GM21423 (cell line): ENCODE results near the gene RMND5A.
"Not testable (repeated sequence)": the region's sequence is repeated elsewhere in the genome, so short reads cannot be mapped to it uniquely, and the experiment has no call there.

Source experiments
- ATAC-seq: cut with Tn5 transposase; IDR thresholded peaks from one replicate; pipeline ENCODE4 v1.9.1; 2021; ENCODE audit warnings: mild to moderate bottlenecking, moderate library complexity; ENCODE audit not compliant: unreplicated experiment

The RMND5A gene

DNA sequence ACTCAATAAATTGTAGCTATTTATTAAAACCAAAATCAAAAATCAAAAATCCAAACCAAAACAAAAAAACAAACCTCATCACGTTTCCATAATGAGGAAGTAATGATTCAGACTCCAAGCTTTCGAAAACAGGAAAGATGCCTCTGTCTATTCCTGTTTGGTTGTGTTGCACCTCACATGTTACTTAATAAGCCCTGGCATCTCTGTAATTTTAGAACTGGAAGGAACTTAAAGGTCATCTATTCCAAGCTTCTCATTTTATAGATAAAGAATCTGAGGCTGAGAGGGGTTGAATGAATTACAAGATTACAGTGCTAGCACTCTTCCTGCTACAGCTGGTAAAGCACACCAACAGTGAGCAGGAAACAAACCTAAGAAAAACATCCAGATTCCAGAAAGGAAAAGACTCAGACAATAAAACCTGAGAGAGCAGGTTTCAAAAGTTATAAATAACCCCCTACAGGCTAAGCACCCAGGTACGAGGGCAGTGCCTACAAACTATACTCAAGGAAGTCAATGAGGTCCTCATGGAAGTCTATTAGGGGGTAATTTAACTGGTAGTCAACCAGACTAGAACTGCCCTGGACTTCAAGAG lies 5.4 kb upstream of the RMND5A start:
- ATAC-seq, result not testable (repeated sequence)

DNA sequence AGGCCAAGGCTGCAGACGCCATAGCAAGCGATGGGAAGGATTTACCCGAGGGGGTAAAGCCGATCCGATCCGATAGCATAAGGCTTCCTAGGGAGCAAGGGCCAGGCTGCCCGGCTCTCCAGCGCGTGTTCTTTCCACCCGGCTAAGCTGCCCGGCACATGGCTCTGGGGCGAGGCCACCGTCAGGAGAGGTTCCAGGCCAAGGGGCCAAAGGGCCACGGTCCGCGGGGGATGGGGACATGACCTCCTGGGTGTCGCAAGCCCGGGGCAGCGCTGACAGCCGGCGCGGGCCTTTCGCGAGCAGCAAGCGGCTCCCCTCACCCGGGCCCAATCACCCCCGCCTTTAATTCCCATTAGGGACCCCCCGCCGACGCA lies 841 bp upstream of the RMND5A start:
- not testable (repeated sequence) for ATAC-seq

DNA sequence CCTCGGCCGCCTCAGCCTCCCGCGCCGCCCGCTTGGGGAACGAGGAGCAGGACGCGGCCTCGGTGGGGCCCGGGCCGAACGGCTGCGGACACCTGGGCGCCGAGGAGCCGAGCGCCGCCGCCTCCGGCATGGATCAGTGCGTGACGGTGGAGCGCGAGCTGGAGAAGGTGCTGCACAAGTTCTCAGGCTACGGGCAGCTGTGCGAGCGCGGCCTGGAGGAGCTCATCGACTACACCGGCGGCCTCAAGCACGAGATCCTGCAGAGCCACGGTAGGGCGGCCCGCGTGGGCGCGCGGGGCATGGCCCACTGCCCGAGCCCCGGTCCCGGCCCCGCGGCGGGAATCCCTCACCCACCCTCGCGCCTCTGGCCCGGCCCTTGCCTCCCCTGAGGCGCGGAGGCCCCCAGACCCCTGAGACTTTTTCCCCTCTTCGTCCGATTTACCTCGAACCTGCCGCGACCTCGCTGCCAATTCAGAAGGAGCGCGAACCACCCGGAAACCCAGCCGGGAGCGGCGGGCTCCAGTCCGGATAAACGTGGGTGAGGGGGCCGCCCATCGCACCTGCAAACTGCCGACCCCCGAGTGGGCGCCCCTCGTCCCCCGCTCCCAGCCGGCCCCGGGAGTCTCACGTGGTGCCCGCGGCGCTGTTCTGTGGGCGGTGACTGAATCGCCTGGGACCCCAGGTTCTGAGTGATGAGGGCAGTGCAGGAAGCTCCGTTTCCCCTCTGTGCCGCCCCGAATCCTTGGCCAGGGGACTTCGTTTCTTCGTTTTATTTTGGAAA lies 639 bp downstream of the RMND5A start:
- peak; percentile 22 for ATAC-seq

DNA sequence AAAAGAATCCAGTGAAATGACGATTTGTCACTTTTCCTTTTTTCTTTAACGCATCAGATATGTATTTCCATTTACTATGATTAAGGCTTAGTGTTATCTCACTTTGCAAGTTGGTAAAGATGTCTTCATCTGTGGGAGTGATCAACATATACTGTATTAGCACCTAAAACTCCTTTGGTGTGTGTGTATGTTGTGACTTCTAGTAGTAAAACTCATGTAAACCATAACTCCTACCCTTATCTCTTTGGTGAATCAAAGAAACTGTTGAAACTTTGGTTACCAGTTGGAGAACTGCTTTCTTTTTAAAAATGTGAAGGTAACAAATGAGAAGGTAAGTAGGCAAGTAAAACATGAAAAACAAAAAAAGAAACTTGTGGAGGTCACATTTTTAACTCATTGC lies 5.6 kb downstream of the RMND5A start:
- ATAC-seq, result not testable (repeated sequence)

DNA sequence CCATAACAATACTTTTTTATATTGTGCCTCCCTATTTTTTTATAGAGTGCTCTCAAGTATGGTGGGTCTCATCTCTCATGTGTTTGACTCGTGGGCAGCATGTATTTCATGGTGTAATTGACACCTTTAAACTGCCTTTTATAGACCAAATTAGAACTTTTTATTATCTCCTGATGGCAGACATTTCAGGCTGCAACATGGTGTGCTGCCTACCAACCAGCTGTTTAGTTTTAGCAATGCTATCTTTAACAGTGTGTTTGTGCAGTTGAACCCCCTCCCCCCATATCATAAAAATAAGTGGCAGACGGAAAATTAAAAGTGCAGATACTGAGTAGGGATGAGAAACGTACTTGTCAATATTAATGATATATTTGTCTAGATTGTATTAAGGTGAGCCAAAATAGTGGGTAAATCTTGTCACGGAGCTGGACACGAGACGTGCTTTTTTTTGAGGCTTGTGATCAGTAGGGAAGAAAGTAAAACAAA lies 12.0 kb downstream of the RMND5A start:
- ATAC-seq, result not testable (repeated sequence)

DNA sequence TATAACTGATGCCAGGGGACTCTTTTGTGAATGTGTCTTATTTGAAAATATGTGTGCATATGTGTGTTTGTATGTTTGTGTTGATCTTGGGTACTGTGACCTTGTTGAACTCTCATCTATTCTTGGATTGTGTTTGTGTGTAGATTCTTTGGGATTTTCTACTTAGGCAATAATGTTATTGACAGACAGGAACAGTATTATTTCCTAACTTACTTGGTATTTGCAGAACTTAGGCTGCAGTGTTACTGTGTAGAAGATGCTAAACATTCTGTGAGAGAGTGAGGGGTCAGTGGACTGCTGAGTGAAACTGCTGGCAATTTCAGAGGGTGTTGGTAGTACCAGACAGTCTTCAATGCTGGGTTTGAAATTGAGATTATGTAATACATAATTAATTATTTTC lies 12.7 kb downstream of the RMND5A start:
- ATAC-seq, result not testable (repeated sequence)

DNA sequence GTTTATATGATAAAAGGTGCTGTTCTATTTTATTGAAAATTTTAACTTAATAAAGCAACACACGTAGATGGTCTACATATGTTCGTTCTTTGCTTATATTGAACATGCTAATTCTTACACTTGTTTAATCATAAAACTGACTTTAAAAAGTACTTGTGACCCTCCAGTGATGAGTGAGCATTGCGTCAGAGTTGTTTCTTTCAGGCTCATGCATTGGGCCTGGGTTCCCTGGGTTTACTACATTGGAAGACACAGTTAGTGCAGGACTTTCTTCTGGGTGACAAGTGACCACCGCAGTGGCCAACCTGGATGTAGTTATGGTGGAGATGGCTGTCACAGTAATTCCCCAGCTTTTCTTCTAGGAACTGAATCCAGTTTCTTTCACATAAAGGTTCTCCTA lies 13.4 kb downstream of the RMND5A start:
- not testable (repeated sequence) for ATAC-seq

DNA sequence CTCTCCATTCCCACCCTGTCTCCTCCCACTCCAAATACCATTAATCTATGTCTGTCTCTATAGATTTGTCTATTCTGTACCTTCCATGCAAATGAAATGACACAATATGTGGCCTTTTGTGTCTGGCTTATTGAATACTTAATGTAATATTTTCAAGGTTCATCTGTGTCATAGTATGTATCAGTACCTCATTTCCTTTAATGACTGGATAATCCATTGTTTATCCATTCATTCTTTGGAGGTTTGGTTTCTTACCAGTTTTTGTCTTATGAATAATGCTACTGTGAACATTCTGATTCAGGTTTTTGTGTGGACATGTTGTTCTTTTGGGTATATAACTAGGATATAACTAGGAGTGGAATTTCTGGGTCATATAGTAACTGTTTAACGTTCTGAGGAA lies 14.8 kb downstream of the RMND5A start:
- ATAC-seq, result not testable (repeated sequence)

DNA sequence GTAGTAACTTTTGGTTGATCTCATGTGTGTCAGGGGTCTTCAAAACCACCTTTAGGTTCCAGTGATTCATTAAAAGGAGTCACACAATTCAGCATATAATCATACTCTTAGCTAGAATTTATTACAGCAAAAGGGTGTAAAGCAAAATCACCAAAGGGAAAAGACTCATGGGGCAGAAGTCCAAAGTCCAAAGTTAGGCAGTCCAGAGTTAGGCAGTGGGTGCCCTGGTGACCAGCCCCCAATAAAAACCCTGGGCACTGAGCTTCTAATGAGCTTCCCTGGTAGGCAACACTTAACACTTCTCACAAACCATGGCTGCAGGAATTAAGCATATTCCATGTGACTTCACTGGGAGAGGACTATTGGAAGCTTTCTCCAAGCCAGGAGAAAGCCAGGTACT lies 19.4 kb downstream of the RMND5A start:
- ATAC-seq, result not testable (repeated sequence)

DNA sequence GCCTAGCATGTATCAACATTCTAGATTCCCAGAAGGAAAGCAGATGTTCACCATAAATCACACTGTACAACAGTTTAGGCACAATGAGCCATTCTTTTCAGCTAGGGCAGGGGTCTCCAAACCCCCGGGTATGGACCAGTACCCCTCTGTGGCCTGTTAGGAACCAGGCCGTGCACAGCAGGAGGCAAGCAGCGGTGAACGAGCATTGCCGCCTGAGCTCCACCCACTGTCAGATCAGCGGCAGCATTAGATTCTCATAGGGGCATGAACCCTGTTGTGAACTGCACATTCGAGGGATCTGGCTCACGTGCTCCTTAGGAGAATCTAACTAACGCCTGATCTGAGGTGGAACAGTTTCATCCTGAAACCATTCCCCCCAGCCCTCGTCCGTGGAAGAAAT lies 19.8 kb downstream of the RMND5A start:
- not testable (repeated sequence) for ATAC-seq

DNA sequence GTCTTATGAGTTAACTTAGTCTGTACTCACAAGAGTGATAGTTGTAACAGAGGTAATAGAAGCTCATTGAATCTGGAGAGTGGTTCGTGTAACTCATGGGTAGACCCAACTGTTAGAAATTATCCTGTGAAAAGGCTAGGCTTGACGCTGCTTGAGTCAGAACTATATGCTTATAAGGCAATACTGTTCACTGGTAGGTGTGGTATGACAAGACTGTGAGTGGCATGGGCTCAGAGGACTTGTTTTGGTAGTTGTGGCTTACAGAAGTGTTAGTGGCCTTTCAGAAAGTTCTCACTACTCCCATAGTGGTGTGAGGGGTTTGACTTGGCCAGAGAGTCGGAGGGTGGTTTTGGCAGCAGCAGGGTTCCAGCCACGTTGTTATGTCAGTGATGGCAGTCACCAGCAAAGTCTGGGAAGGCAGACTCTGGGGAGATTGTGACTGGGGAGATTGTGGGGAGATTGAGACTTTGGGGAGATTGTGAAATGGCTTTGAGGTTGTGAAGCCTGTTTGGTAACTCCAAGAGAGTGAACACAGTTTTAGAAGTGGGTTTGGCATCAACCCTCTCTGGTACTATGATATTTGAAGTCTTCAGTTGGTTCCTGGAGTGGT lies 21.9 kb downstream of the RMND5A start:
- ATAC-seq, result not testable (repeated sequence)

DNA sequence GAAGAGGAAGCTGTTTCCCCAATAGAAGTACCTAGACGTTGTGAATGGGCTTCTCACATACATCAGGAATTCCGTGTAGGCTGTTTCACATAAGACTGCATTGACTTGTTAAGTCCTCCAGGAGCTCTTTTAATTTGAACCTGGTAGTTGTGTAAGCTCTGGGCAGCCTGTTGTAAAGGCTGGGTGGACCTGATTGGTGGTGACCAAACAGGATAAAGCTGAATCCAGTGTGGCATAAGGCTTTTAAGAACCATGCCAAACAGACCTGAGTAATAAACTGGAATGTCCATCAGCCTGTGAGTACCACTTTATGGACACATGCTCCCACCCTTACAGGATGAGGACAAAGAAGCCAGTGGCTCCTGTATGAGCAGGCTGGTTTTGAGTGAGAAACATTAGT lies 24.1 kb downstream of the RMND5A start:
- no peak for ATAC-seq

DNA sequence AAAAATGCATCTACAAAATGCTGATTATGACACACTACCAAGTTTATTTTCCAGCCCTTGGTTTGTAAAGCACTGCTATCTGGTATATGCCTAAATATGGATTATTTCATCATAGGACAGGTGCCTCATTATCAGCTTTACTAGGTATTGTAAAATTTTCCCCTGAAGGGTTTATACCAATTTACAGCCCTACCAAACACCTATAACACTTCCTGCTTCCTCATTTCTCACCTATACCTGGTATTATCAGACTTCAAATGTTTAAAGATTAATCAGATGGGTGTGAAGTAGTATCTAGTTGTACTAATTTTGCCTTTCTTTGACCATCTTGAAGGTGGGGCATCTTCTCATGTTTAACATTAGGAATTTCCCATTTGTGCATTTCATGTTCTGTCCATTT lies 26.8 kb downstream of the RMND5A start:
- ATAC-seq, result no peak

DNA sequence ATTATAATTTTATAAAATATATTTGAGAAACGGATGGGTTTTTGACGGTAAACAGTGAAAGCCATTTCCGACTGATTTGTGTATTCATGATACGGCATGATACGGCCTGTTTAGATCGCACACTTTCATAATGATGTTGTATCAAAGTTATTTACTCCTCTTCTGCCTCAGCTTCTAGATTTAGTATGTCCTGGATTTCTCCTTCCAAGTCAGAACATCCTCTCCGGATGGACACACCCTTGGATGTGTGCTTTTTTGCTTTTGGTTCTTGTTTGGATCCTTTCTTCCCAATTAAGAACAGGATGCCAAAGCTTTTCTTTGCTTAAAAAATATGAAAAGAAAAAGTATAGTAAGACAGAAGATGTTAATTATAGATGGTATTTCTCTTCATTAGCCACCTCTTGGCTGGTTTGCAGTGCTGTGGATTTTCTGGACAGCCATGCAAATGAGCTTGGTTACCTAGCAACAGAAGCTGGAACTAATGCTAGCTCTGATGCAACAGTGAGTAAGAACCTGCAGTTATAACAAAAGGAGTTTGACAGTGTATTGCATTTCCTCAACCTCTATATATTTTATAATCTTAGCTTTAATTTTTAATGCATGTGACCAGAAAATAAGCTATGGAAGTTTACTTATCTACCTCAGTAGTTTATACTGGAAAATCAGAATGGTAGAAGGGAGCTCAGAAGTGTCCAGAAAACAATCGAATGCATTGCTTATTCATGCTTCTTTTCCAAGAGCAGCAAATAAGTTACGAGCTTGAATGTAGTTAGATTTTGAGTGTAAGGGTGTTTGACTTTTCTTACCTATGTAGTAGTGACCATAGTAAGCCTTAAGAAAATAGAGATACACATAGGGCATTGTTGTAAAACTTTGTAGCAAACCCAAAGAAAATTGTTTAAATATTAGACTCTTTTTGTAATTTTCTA lies 27.9 kb downstream of the RMND5A start:
- peak; percentile 63 for ATAC-seq

DNA sequence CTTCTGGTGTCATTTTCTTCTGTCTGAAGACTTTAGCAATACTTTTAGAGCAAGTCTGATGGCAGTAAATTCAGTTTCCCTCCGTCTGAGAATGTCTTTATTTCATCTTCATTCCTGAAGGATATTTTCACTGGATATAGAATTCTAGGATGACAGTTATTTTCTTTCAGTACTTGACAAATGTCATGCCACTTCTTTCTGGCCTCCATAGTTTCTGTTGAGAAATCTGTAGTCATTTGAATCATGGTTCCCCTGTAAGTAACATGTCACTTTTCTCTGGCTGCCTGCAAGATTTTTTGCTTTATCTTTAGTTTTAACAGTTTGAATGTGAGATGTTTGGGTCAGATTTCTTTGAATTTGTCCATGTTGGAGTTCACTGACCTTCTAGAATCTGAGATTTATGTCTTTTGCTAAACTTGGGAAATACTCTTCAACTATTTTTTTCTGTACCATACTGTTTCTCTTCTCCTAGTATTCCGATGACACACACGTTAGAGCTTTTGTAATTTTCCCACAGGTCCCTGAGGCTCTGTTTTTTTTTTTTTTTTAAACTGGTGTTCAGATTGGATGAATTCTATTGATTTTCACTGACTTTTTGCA lies 30.2 kb downstream of the RMND5A start:
- no peak for ATAC-seq

DNA sequence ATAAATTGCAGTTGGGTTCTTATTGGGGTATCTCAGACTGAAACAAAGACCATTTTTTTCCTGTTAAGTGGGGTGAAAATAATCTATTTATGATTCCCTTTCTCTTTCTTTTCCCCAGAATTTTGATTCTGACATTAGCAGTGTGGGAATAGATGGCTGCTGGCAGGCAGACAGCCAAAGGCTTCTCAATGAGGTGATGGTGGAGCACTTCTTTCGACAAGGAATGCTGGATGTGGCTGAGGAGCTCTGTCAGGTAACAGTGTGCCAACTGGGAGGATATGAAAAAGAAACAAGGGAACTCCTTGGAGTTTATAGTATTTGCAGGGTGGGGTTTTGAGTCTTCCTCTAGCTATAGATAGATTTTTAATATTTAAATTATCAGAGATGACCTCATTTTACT lies 31.7 kb downstream of the RMND5A start:
- ATAC-seq, result no peak

DNA sequence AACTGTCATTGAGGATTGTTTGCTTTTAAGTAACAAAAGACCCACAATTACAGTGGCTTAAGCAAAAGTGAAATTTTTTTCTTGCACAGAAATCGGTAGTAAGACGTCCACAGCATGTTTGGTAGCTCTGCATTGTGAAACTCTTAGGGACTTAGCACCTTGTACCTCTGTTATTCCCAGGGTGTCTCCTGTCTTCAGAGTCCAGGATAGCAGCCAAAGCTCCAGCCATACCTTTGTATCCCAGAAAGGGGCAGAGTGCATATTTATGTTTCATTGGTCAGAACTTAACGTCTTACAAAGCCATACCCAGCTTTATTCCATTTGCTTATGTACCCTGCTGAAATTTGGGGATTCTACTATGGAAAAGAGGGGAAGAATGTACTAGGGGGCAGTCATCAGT lies 32.8 kb downstream of the RMND5A start:
- no peak for ATAC-seq

DNA sequence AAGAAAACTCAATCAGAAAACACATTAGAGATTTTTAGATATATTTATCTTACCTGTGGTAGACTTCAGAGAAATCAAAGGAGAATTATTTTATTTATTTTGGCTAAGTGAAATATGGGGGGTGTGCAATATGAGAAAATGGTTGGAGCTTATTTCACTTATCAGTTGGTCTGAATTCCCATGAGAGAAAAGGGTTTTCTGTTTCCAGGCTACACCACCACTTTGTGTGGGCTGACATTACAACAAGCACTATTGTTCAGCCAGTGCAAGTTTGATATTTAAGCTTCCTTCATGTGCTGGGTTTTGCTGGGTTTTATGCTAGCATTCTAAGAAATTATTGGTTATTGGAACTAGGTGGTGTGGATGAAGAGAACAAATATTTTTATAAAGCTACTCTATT lies 33.5 kb downstream of the RMND5A start:
- no peak for ATAC-seq

DNA sequence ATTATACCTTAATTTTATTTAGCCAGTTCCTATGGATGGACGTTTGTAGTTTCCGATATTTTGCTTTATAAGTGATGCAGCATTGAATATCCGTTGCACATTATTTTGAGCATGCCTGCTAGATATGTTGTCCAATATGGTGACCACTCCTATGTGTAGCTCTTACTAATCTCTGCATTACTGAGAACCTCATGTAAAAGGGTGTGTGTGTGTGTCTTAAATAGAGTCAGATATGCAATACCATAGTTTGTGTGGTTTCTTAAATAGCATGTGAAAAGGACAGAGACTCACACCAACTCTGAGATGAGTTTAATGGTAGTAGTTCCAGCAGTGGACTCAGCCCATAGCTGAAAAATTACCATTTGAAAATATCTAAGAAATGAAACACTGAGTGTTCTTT lies 38.3 kb downstream of the RMND5A start:
- no peak for ATAC-seq

DNA sequence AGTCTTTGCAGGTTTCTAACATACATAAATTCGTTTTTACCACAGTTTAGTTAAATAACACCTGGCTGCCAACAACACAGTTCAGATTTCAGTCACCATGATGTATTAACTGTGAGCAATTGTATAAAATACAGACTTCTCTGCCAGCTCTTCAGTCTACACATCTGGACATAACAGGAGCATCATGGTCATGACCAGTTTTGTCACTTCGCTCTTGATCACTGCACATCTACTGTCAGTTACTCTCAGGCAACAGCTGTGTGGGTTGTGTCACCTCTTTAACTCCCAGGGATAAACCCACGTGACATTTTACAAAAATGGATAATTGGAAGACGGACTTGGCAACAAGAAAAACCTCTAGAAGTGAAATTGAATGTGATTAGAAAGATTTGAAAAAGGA lies 40.3 kb downstream of the RMND5A start:
- no peak for ATAC-seq
